ENCODE results near the gene COBL.

COBL gene

GRCh38 chr7:51033727-51034520 is 282.7 kb downstream of the COBL start:
- Histone ChIP-seq H3K9me3 (ENCODE audit: control insufficient read depth, insufficient read depth, low read length) (no peaks in the 10 kb centered on the region), H3K4me1 (ENCODE audit: control insufficient read depth, insufficient read depth, low read length) (peaks cover 3% of the 10 kb centered on the region; the same call in 1 of the 2 replicates), H3K27ac (ENCODE audit: low read length) (no peak overlapping the region), H3K36me3 (ENCODE audit: control insufficient read depth, insufficient read depth, low read length) (peaks cover 5% of the 10 kb centered on the region; the same call in 1 of the 2 replicates), H3K4me3 (ENCODE audit: low read length) (no peak overlapping the region), H3K27me3 (ENCODE audit: control insufficient read depth, insufficient read depth, low read length) (no peaks in the 10 kb centered on the region)
- WGBS (ENCODE audit: insufficient coverage, insufficient read length) = no CpG with 5 or more reads among the region's 8 CpGs
- DNase-seq (ENCODE audit: low read depth, low spot score) = no peak

DNA sequence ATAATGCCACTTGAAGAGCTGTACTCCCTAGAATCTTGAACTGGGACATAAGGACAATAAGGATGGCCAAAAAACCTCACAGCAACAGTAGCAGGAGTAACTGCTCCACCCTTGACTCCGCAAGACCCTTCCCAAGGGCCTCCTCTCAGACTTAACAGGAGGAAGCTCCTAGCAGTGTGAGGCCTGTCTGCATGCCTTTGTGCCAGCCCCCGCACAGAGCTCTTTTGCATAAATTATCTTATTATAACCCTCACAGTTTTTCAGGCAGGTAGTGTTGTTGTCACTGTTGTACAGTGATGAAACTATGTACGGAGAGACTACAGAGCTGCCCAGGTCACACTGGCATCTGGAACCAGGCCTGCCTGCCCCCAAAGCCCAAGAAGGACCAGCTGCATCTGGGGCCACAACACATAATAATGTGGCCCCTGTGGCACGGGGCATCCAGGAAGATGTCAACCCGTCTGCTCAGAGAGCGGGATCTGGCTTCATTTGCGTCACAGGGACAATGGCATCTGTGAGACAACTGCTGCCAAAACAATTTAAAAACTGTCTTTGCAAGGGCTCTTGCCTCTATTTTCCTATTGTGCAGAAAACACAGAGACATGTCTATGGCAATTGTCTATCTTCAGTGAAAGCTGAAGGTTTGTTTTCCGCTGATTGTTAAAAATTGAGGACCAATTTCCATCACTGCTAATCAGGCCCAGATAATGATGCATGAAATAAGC is 284.7 kb downstream of the COBL start:
- no peak overlapping the region for H3K27ac ChIP-seq (ENCODE audit: low read length)
- H3K27me3 ChIP-seq (ENCODE audit: control insufficient read depth, insufficient read depth, low read length) = no peaks in the 10 kb centered on the region
- peaks cover 15% of the 10 kb centered on the region for H3K36me3 ChIP-seq (ENCODE audit: control insufficient read depth, insufficient read depth, low read length)
- WGBS (ENCODE audit: insufficient coverage, insufficient read length) = no CpG with 5 or more reads among the region's 8 CpGs
- H3K4me1 ChIP-seq (ENCODE audit: control insufficient read depth, insufficient read depth, low read length) = peaks cover 3% of the 10 kb centered on the region; the same call in 1 of the 2 replicates
- no peak for DNase-seq (ENCODE audit: low read depth, low spot score)
- H3K4me3 ChIP-seq (ENCODE audit: low read length) = no peak overlapping the region
- H3K9me3 ChIP-seq (ENCODE audit: control insufficient read depth, insufficient read depth, low read length) = no peaks in the 10 kb centered on the region

GRCh38 chr7:51031216-51031615 is 285.4 kb downstream of the COBL start:
- Histone ChIP-seq H3K4me1 (ENCODE audit: control insufficient read depth, insufficient read depth, low read length) (peaks cover 3% of the 10 kb centered on the region; the same call in 1 of the 2 replicates), H3K9me3 (ENCODE audit: control insufficient read depth, insufficient read depth, low read length) (no peaks in the 10 kb centered on the region), H3K27ac (ENCODE audit: low read length) (no peak overlapping the region), H3K4me3 (ENCODE audit: low read length) (no peak overlapping the region), H3K36me3 (ENCODE audit: control insufficient read depth, insufficient read depth, low read length) (peaks cover 15% of the 10 kb centered on the region), H3K27me3 (ENCODE audit: control insufficient read depth, insufficient read depth, low read length) (no peaks in the 10 kb centered on the region)
- no peak for DNase-seq (ENCODE audit: low read depth, low spot score)
- no CpG with 5 or more reads among the region's 10 CpGs for WGBS (ENCODE audit: insufficient coverage, insufficient read length)

DNA sequence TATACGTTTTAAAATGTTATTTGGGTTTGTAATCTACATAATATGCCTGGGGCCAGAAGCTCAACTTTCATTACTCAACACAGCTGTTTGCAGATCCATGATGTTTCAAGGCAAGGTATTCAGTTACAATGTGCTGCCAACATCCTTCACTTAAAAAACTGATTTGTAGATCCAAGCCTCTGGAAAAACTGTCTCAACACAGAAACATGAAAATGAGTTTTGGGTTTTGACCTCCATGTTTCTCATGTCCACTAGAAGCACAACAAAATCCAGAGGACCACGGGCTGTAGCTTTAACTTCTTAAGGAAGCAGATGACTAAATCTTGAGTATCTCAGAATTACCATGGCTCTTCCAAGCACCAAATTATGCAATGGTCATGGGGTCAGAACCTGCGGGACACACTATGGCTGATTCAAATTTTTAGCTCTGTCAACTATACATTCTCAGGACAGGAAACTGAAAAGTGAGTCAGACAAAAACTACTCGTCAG is 286.9 kb downstream of the COBL start:
- no CpG with 5 or more reads among the region's 4 CpGs for WGBS (ENCODE audit: insufficient coverage, insufficient read length)
- H3K36me3 ChIP-seq (ENCODE audit: control insufficient read depth, insufficient read depth, low read length) = peaks cover 18% of the 10 kb centered on the region

DNA sequence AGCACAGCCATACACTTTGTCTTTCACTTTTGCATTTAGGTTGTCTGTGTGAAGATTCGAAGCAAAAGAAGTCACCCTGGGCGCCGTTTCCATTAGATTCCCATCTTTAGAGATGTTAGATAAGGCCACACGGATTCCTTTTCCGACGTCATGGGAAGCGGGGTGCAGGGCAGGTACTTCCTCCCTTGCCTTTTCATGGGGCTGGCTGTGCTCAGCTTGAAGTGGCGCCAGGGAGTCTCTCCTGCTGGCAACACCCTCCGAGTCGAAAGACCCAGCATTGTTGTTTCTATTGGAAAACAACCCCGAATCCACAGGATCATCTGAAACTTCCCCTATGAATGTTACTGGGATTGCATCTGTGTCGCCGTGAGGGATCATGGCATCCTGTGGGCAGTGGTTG is 287.5 kb downstream of the COBL start:
- H3K4me1 ChIP-seq (ENCODE audit: control insufficient read depth, insufficient read depth, low read length) = peaks cover 1% of the 10 kb centered on the region; the same call in 1 of the 2 replicates
- no peak overlapping the region for H3K4me3 ChIP-seq (ENCODE audit: low read length)
- no peaks in the 10 kb centered on the region for H3K27me3 ChIP-seq (ENCODE audit: control insufficient read depth, insufficient read depth, low read length)
- no peaks in the 10 kb centered on the region for H3K9me3 ChIP-seq (ENCODE audit: control insufficient read depth, insufficient read depth, low read length)
- DNase-seq (ENCODE audit: low read depth, low spot score) = no peak
- H3K27ac ChIP-seq (ENCODE audit: low read length) = no peak overlapping the region
- WGBS (ENCODE audit: insufficient coverage, insufficient read length) = no CpG with 5 or more reads among the region's 13 CpGs
- peaks cover 19% of the 10 kb centered on the region for H3K36me3 ChIP-seq (ENCODE audit: control insufficient read depth, insufficient read depth, low read length)

More for the DNA sequence above, 286.9 kb downstream of the COBL start:
- no peak for DNase-seq (ENCODE audit: low read depth, low spot score)
- Histone ChIP-seq H3K4me1 (ENCODE audit: control insufficient read depth, insufficient read depth, low read length) (peaks cover 1% of the 10 kb centered on the region; the same call in 1 of the 2 replicates), H3K27me3 (ENCODE audit: control insufficient read depth, insufficient read depth, low read length) (no peaks in the 10 kb centered on the region), H3K9me3 (ENCODE audit: control insufficient read depth, insufficient read depth, low read length) (no peaks in the 10 kb centered on the region), H3K4me3 (ENCODE audit: low read length) (no peak overlapping the region), H3K27ac (ENCODE audit: low read length) (no peak overlapping the region)

- Histone ChIP-seq H3K36me3 (ENCODE audit: control insufficient read depth, insufficient read depth, low read length) (peaks cover 19% of the 10 kb centered on the region), H3K27ac (ENCODE audit: low read length) (no peak overlapping the region), H3K4me3 (ENCODE audit: low read length) (no peak overlapping the region), H3K4me1 (ENCODE audit: control insufficient read depth, insufficient read depth, low read length) (no peaks in the 10 kb centered on the region), H3K27me3 (ENCODE audit: control insufficient read depth, insufficient read depth, low read length) (no peaks in the 10 kb centered on the region), H3K9me3 (ENCODE audit: control insufficient read depth, insufficient read depth, low read length) (no peaks in the 10 kb centered on the region)
- no CpG with 5 or more reads among the region's 19 CpGs for WGBS (ENCODE audit: insufficient coverage, insufficient read length)
- DNase-seq (ENCODE audit: low read depth, low spot score) = no peak
Measured at GRCh38 chr7:51027935-51028830, 288.4 kb downstream of the COBL start.

DNA sequence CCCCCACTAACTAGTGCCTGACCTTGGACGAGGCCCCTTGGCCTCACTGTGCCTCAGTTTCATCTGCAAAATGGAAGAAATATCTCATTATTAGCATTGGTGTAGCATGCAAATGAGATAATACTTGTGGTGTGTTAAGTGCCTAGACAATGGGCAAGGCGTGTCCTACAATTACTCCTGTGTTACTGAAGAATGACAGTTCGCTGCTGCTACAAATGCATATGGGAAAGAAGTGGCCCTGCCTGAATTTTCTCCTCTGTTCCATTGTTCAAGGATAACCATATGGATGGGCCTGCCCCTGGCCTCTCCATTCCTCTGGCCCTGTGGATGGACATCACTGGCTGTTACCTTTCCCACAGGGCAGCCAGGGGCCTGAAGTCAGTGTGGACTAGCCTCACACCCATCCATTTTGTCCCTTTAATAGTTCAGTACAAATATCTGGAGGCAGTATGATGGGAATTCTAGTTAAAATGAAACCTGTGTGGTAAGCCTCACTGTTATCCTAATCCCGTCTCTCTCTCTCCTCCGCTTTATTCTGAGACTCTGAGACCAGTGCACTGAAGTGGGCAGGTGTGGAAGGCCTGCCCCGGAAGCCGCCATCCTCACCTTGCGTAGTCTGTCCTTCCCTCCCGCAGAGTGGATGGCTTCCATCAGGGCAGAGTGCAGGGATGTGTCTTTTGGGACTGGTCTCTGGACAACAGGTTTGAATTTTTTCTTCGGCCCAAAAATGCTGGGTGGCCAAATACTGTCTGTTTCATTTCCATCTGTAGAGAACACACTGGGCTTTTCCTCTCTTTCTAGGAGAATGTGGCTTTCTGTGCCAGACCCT is 289.3 kb downstream of the COBL start:
- WGBS (ENCODE audit: insufficient coverage, insufficient read length) = no CpG with 5 or more reads among the region's 10 CpGs

DNA sequence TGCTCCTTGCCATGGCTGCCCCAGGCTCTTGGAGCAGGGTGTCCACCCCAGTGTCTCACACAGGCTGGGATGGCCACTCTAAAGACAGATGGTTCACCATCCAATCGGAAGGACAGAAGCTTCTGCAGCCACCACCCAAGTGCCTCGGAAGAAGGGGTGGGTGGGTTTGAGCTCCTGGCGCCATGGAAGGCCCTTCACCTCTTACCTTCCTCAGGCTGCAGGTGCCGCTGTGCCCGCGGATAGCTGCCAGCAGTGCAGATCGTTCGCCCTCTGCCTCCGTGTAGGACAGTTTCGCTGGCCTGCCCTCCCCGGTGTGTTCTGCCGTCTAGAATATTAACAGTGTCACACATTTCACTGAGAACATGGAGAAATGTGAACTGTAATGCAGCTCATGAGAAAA is 290.3 kb downstream of the COBL start:
- WGBS (ENCODE audit: insufficient coverage, insufficient read length) = no CpG with 5 or more reads among the region's 12 CpGs
- H3K36me3 ChIP-seq (ENCODE audit: control insufficient read depth, insufficient read depth, low read length) = peaks cover 19% of the 10 kb centered on the region
- H3K9me3 ChIP-seq (ENCODE audit: control insufficient read depth, insufficient read depth, low read length) = no peaks in the 10 kb centered on the region
- H3K4me1 ChIP-seq (ENCODE audit: control insufficient read depth, insufficient read depth, low read length) = no peaks in the 10 kb centered on the region
- H3K27me3 ChIP-seq (ENCODE audit: control insufficient read depth, insufficient read depth, low read length) = no peaks in the 10 kb centered on the region
- DNase-seq (ENCODE audit: low read depth, low spot score) = no peak
- H3K4me3 ChIP-seq (ENCODE audit: low read length) = no peak overlapping the region
- no peak overlapping the region for H3K27ac ChIP-seq (ENCODE audit: low read length)

More for the DNA sequence above, 289.3 kb downstream of the COBL start:
- DNase-seq (ENCODE audit: low read depth, low spot score) = no peak
- peaks cover 19% of the 10 kb centered on the region for H3K36me3 ChIP-seq (ENCODE audit: control insufficient read depth, insufficient read depth, low read length)
- no peaks in the 10 kb centered on the region for H3K4me1 ChIP-seq (ENCODE audit: control insufficient read depth, insufficient read depth, low read length)
- no peaks in the 10 kb centered on the region for H3K27me3 ChIP-seq (ENCODE audit: control insufficient read depth, insufficient read depth, low read length)
- H3K27ac ChIP-seq (ENCODE audit: low read length) = no peak overlapping the region
- no peaks in the 10 kb centered on the region for H3K9me3 ChIP-seq (ENCODE audit: control insufficient read depth, insufficient read depth, low read length)
- H3K4me3 ChIP-seq (ENCODE audit: low read length) = no peak overlapping the region

DNA sequence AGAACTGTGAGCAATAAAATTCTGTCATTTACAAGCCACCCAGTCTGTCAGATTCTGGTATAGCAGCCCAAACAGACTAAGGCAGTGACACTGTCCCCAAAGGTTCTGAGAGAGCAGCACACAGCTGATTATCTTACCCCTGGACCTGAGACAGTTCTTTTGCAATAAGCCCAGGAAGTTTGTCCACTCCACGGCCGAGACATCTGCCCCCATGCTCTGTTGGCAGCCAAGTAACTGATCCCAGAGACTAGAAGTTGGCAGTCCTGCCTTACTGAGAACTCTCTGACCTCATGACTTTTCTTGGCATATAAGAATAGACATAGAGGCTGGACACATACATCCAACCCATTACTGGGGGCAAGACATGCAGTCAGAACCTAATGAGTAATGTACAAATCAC is 290.9 kb downstream of the COBL start:
- Histone ChIP-seq H3K36me3 (ENCODE audit: control insufficient read depth, insufficient read depth, low read length) (peaks cover 14% of the 10 kb centered on the region), H3K9me3 (ENCODE audit: control insufficient read depth, insufficient read depth, low read length) (no peaks in the 10 kb centered on the region), H3K4me3 (ENCODE audit: low read length) (no peak overlapping the region), H3K27me3 (ENCODE audit: control insufficient read depth, insufficient read depth, low read length) (no peaks in the 10 kb centered on the region), H3K27ac (ENCODE audit: low read length) (no peak overlapping the region), H3K4me1 (ENCODE audit: control insufficient read depth, insufficient read depth, low read length) (no peaks in the 10 kb centered on the region)
- no peak for DNase-seq (ENCODE audit: low read depth, low spot score)
- WGBS (ENCODE audit: insufficient coverage, insufficient read length) = no CpG with 5 or more reads among the region's 2 CpGs
